Amygdala (tissue), 56 donors: ENCODE results near the gene SHC4.
A peak's percentile ranks its signal among the peaks of the same experiment; 100 is the strongest.
"Not testable (repeated sequence)": the region's sequence is repeated elsewhere in the genome, so short reads cannot be mapped to it uniquely, and the experiment has no call there.

Experiments
- DNase-seq, 56 donors: peaks; one replicate each; lab custom pipeline; 2025; lab: John Stamatoyannopoulos, UW

Gene SHC4

GRCh38 chr15:48925714-48926223 is 38.0 kb downstream of the SHC4 start:
- DNase-seq: peak in 5 of 56 donors; percentile 13 to 43 (median 33)

GRCh38 chr15:48924528-48925393 is 39.0 kb downstream of the SHC4 start:
- no peak for DNase-seq

- DNase-seq: no peak
Measured at GRCh38 chr15:48922046-48922445, 41.7 kb downstream of the SHC4 start.

- no peak for DNase-seq
Measured at GRCh38 chr15:48916721-48917120, 47.0 kb downstream of the SHC4 start.

- no peak for DNase-seq
Measured at GRCh38 chr15:48915861-48916260, 47.9 kb downstream of the SHC4 start.

- DNase-seq: no peak
Measured at GRCh38 chr15:48914717-48915116, 49.0 kb downstream of the SHC4 start.

- no peak for DNase-seq
Measured at GRCh38 chr15:48913141-48913540, 50.6 kb downstream of the SHC4 start.

GRCh38 chr15:48910554-48910953 is 53.2 kb downstream of the SHC4 start:
- DNase-seq: not testable (repeated sequence)

- not testable (repeated sequence) for DNase-seq
Measured at GRCh38 chr15:48909313-48909712, 54.4 kb downstream of the SHC4 start.

- no peak for DNase-seq
Measured at GRCh38 chr15:48905847-48906246, 57.9 kb downstream of the SHC4 start.

- DNase-seq: no peak
Measured at GRCh38 chr15:48905216-48905615, 58.5 kb downstream of the SHC4 start.

- no peak for DNase-seq
Measured at GRCh38 chr15:48904758-48905157, 59.0 kb downstream of the SHC4 start.

GRCh38 chr15:48899793-48900192 is 63.9 kb downstream of the SHC4 start:
- no peak for DNase-seq

- DNase-seq: no peak
Measured at GRCh38 chr15:48898446-48898845, 65.3 kb downstream of the SHC4 start.

GRCh38 chr15:48898032-48898431 is 65.7 kb downstream of the SHC4 start:
- no peak for DNase-seq

- DNase-seq: peak in 24 of 56 donors; percentile 3 to 52 (median 15)
Measured at GRCh38 chr15:48896869-48897814, 66.6 kb downstream of the SHC4 start.

- no peak for DNase-seq
Measured at GRCh38 chr15:48893311-48893710, 70.4 kb downstream of the SHC4 start.

GRCh38 chr15:48891232-48891765 is 72.4 kb downstream of the SHC4 start:
- DNase-seq: no peak

- no peak for DNase-seq
Measured at GRCh38 chr15:48890375-48890972, 73.2 kb downstream of the SHC4 start.

- DNase-seq: no peak
Measured at GRCh38 chr15:48889925-48890324, 73.8 kb downstream of the SHC4 start.
